Neural progenitor cell (in vitro differentiated cells): Measurements from ENCODE around the gene BRI3BP.

ENCODE experiments used
- CTCF ChIP-seq: fragments of 200-600 bp; sonication (generic); IDR thresholded peaks from 2 replicates; pipeline ENCODE4 v1.5.1; 2017; ENCODE audit warnings: antibody characterized with exemption, mild to moderate bottlenecking
- EZH2 ChIP-seq: fragments of 200-600 bp; sonication (generic); IDR thresholded peaks from 2 replicates; pipeline ENCODE4 v1.6.1; 2017; ENCODE audit warnings: antibody characterized with exemption, mild to moderate bottlenecking, moderate library complexity

- no peak for TF ChIP-seq CTCF
- no peak for TF ChIP-seq EZH2
Measured at GRCh38 chr12:125050446-125050845, 57.0 kb downstream of the BRI3BP start.
